ENCODE data around the gene BCAS3.
"Not testable (repeated sequence)": the region's sequence is repeated elsewhere in the genome, so short reads cannot be mapped to it uniquely, and the experiment has no call there.

The BCAS3 gene

DNA sequence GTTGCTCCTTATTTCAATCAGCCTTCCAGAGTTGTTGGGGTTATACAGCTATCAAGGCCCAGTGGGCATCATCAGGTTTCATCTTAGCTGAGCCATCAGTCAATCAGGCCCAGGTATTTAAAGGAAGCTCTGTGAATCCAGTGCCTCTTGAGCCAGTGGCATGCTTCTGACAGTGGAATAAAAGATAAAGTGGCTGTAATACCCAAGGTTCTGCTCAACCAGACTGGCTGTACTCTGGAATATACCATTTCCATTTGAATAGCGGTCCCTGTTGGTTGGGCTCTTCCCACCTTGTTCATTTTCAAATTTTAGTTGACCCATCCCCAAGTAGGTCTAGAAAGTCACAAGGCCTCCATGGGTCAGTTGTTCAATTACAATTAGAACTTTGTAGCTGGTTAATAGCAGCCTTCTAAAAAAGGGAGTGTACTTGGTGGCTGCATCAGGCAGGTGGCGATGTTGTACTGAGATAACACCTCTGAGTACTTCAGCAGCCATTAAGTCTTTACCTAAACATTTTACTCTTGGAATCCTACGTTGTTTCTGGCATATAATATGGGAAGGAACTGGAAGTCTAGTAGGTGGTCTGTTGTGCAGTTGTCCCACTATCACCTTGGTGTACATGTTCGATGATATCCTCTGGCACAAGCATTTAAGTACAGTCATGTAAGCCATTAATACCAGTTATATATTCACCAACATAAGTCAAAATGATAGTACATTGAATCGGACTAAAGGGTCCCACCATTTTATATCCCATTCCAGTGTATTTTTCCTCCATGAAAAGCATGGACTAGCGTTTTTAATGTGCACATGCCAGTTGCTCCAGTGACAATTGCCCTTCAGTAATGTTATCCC is 294.1 kb downstream of the BCAS3 start:
- peak; percentile 20 for DNase-seq (ENCODE audit: low spot score)
- no peak overlapping the region for H3K27ac ChIP-seq
- TF ChIP-seq CTCF (conservative IDR thresholded peaks at IDR 0.05; ENCODE audit: low read depth): peak; percentile 40
- CTCF ChIA-PET: interaction anchor here (0.6 to 0.7 kb wide), 4 partner anchors 20 to 604 kb away, joined by 3 to 4 read pairs (median 4); no protein-coding TSS in a partner anchor
- POLR2A ChIA-PET (ENCODE audit: low non-redundant PET): no interaction called here

DNA sequence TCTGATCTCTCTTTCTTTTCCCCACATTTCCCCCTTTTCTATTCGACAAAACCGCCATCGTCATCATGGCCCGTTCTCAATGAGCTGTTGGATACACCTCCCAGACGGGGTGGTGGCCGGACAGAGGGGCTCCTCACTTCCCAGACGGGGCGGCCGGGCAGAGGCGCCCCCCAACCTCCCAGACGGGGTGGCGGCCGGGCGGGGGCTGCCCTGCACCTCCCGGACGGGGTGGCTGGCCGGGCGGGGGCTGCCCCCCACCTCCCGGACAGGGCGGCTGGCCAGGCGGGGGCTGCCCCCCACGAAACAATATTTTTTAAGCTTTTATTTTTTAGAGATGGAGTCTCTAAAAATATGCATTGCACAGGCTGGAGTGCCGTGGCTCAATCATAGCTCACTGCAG is 299.2 kb downstream of the BCAS3 start:
- H3K27ac ChIP-seq; DNase-seq (ENCODE audit: low spot score); POLR2A ChIA-PET (ENCODE audit: low non-redundant PET): not testable (repeated sequence)
- CTCF ChIA-PET: interaction anchor here (0.7 to 1.0 kb wide), 2 partner anchors 24 to 74 kb away, joined by 3 read pairs; no protein-coding TSS in a partner anchor

DNA sequence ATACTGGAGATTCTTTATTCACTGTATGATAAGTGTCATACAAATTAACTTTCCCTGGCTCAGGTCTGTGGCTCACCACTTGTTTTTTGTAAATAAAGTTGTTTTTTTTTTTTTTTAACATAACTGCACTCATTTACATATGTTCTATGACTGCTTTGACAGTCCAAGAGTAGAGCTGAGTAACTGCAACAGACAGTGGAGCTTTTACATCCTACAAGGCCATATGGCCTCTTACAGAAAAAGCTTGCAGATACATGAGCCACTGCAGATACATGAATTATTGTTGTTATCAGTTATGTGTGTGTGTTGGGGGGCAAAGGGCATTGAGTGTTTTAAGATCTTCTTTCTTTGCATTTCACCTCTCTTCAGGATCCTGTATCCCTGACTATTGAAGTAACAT is 311.7 kb downstream of the BCAS3 start:
- TF ChIP-seq CTCF (conservative IDR thresholded peaks at IDR 0.05; ENCODE audit: low read depth): no peak
- POLR2A ChIA-PET (ENCODE audit: low non-redundant PET): no interaction called here
- DNase-seq (ENCODE audit: low spot score): no peak
- CTCF ChIA-PET: interaction anchor here (0.7 kb wide), 1 partner anchor 614 kb away, joined by 4 read pairs; no protein-coding TSS in a partner anchor
- H3K27ac ChIP-seq: no peak overlapping the region

- no peak for DNase-seq (ENCODE audit: low spot score)
- CTCF ChIA-PET: no interaction called here
- H3K27ac ChIP-seq: no peak overlapping the region
- POLR2A ChIA-PET (ENCODE audit: low non-redundant PET): no interaction called here
- no peak for TF ChIP-seq CTCF (conservative IDR thresholded peaks at IDR 0.05; ENCODE audit: low read depth)
Observed at GRCh38 chr17:60989846-60990245, 312.2 kb downstream of the BCAS3 start.

- no peak overlapping the region for H3K27ac ChIP-seq
- no peak for TF ChIP-seq CTCF (conservative IDR thresholded peaks at IDR 0.05; ENCODE audit: low read depth)
- ChIA-PET POLR2A (ENCODE audit: low non-redundant PET) (no interaction called here), CTCF (interaction anchor here (0.7 kb wide), 1 partner anchor 12 kb away, joined by 3 read pairs; no protein-coding TSS in a partner anchor)
- DNase-seq (ENCODE audit: low spot score): no peak
Observed at GRCh38 chr17:60993497-60993896, 315.8 kb downstream of the BCAS3 start.

GRCh38 chr17:60995680-60996079 is 318.0 kb downstream of the BCAS3 start:
- CTCF ChIA-PET: interaction anchor here (0.6 kb wide), 1 partner anchor 364 kb away, joined by 3 read pairs; no protein-coding TSS in a partner anchor
- no peak for DNase-seq (ENCODE audit: low spot score)
- POLR2A ChIA-PET (ENCODE audit: low non-redundant PET): no interaction called here
- H3K27ac ChIP-seq: no peak overlapping the region
- no peak for TF ChIP-seq CTCF (conservative IDR thresholded peaks at IDR 0.05; ENCODE audit: low read depth)

DNA sequence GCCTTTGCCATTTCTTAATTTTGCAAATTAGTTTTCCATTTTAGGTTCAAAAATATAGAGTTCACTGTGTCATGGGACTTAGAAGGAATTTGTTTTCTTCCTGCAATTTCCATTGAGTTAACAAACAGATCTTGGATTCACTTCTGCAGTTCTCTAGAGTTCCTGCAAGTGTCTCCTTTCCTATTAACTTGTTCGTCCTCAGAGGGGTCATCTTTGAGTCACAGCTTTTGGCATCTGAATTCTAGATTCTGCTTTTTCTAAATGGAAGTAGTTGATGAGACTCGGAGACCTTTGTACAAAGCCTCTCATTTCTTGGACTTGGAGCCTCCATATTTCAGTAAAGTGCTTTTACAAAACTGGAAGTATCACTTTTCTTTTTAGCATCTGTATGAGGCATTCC is 323.3 kb downstream of the BCAS3 start:
- peak; percentile 0 for DNase-seq (ENCODE audit: low spot score)
- CTCF ChIA-PET: interaction anchor here (0.7 to 0.8 kb wide), 3 partner anchors 24 to 410 kb away, joined by 3 read pairs; no protein-coding TSS in a partner anchor
- TF ChIP-seq CTCF (conservative IDR thresholded peaks at IDR 0.05; ENCODE audit: low read depth): no peak; the same call in 1 of the 2 replicates
- H3K27ac ChIP-seq: no peak overlapping the region
- POLR2A ChIA-PET (ENCODE audit: low non-redundant PET): no interaction called here

All from RWPE1 (cell line).